Measurements from ENCODE around the gene TCEANC2. TPM values are rescaled to one million over a fixed set of nuclear protein-coding genes. Genes with fewer than 3 reads are reported as not detected.

Gene TCEANC2
- polyA plus RNA-seq, 3 donors: 7.8 to 9.1 (median 8.5) TPM

DNA sequence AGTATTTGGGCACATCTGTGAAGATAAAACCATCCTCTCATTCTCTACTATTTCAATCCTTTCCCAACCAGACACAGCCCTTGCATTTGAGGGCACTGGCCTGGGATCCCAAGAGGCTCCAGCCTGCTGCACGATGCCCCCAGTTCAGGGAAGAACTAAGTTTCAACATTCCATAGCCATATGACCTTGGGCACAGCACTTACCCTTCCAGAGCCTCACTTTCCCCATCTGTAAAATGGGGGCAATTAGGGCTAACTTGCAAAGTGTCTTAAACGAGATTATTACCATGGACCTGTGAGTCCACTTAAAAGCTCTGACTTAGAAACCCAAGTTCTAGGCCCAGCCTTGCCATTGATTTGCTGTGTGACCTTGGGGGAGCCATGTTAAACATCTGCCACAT is 76.5 kb downstream of the TCEANC2 start:
- DNase-seq (ENCODE audit: low read depth in 3 of 3, low spot score in 2 of 3): no peak

DNA sequence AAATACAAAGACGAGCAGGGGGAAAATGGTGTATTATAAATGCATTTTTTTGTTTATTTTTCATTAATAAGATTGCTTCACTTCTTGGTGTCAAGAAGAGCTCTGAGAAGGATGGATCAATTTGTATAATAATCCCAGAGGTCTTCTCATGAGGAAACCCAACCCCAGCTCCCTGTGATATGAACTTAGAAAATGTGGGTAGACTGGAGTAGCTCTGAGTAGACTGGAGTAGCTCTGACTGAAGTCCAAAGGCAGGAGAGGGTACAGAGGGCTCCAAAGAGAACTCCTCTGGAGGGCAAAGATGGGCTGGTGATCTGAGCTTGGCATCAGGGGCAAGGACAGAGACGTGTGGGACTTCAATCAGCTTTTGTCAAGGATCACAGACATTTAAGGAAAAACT is 78.0 kb downstream of the TCEANC2 start:
- DNase-seq (ENCODE audit: low read depth in 3 of 3, low spot score in 2 of 3): no peak

DNA sequence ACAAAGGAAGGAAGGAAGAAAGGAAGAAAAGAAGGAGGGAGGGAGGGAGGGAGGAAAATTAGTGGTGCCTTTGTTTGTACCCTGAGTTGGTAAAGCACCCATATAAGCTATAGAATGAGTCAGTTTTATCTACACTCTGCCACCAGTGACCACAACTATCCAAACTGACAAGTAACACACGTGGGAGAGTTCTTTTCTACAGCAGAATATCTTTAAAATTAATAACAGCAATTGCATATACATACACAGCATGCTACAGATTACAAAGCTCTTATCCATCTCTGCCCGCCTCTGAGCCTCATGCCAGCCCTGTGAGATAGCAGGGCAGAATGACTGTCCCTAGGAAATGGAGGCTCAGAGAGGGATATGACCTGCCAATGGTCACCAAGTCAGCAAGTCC is 79.1 kb downstream of the TCEANC2 start:
- no peak for DNase-seq (ENCODE audit: low read depth in 3 of 3, low spot score in 2 of 3)

DNA sequence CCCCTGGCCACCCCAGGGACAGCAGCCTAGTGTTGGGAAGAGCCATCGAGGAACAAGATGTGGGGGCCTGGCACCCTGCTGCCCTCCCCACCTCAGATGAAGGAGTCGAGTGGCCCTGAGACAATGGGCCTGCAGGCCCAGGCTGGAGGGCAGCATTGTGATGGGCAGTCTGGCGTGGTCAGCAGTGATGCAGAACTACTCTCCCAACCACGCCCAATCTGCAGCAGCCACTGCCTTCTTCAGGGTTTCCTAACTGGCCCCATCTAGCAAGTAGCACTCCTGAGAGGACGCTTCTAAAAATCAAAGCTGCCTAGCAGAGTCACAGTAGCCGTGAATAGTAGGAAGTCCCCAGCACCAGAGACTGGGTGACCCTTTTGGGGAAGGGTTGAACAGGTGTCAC is 80.9 kb downstream of the TCEANC2 start:
- no peak for DNase-seq (ENCODE audit: low read depth in 3 of 3, low spot score in 2 of 3)

DNA sequence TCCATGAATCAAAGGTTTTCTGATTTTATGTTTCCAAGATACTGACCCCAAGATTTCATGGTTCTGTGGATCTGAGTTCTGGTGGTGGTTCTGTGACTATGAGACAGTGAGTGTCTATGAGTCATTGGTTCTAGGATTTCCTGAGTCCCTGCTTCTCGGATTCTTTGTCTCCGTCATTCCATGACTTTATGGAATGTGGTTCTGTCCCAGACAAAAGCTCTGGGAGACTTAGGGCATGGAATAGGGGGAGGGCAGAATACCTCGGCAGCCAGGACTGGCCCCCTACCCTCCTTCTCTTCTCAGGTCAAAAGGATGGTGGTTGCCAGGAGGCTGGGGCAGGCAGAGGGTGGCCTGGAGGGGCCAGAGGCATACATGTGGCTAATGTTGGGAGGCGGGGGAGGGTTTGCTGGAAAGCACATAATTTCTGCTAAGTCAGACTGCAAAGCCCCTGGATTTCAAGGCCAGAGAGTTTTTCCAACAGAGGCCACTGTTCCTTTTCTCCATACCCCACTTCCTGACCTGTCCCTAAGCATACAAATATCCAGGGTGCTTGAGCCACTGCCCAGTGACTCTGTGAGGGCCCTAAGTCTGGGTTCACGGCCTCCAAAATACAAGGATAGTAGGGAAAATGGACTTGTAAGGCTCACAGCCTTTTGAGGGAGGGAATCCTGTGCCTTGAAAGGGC is 82.2 kb downstream of the TCEANC2 start:
- no peak for DNase-seq (ENCODE audit: low read depth in 3 of 3, low spot score in 2 of 3)

DNA sequence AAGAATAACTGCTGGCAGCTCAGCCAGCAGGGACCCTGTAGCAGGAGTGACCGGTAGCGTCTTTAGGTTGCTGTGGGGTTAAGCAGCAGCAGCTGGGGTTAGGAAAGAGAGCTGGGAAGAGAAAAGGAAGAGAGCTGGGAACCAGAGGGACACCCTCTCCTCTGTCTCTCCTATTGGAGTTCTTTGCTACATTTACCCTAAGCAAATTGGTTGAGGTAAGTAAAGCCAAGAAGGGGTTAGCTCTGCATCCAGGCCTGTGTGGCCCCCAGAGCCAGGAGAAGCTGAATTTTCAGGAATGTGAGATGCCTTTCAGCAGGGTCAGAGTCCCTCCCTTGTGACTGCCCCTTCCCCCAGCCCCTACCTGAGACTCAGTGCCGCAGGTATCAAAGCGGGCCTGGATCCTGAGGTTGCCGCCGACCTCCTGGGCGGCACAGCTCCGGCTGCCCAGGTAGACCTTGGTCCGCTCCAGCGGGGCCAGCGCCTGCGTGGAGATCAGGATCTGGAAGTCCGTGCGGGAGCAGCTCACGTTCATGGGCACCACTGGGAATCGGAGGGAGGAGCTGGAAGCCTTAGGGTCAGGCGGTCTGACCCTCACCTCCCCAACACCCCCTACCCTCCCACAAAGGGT is 83.0 kb downstream of the TCEANC2 start:
- DNase-seq (ENCODE audit: low read depth in 3 of 3, low spot score in 2 of 3): no peak

DNA sequence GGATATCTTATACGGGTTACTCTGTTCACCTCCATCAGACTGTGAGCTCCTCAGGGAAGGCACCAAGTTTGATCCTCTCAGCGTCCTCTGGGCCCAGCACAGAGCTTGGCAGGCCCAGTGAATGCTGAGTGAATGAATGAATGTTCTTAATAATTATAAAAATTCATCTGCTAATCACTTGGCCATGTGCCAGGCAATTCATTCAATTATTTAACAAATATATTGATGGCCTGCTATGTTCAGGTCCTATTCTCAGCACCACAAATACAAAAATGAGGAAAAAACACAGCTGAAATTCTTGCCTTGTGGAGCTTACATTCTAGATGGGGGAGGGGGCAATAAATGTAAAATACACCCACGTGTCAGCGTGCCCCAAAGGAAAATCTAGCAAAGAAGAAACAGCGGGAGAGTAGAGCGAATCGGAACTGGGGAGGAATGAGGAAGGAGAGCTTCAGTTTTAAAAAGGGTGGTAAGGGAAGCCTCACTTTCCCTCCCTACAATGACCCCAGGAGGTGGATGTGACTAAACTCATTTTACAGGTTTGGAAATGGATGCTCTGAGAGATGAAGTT is 83.6 kb downstream of the TCEANC2 start:
- no peak for DNase-seq (ENCODE audit: low read depth in 3 of 3, low spot score in 2 of 3)

DNA sequence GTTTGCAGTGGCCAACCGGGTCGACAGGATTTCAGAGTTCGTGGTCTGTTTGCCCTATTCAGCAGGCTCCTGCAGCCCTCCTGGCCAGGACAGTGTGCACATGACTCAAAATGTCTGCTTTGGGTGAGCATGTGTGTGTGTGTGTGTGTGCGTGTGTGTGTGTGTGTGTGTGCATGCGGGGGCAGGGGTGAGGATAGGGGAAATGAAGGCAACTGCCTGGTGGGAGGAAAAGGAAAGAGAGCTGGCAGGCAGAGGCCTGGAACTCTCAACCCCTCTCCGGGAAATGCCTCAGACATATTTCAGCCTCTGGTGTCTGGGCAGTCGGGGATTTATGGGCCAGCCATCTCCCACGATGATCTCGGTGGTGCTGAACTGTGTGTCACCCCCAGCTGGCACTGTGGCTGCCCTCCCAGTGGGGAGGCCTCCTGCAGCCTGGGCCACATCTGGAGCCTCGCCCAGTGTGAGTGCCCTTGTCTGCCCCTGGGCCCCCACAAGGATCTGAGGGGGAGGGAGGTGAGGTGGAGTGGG is 84.2 kb downstream of the TCEANC2 start:
- no peak for DNase-seq (ENCODE audit: low read depth in 3 of 3, low spot score in 2 of 3)

DNA sequence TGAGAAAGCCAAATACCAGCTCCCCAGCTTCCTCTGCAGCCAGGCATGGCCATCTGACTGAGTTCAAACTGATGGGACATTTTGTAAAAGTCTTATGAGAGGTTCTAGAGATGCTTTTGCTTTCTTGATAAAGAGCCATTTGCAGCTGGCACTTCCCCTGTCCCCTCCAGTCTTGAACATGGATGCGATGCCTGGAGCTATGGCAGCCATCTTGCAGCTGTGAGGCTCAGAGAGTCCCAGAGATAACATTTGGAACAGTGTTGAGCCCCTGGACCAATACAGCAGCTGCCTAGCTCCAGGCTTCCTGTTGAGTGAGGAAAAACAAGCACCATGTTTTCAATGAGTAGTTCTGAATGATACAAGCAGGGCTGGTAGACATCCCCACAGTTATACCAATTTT is 85.6 kb downstream of the TCEANC2 start:
- DNase-seq (ENCODE audit: low read depth in 3 of 3, low spot score in 2 of 3): no peak

DNA sequence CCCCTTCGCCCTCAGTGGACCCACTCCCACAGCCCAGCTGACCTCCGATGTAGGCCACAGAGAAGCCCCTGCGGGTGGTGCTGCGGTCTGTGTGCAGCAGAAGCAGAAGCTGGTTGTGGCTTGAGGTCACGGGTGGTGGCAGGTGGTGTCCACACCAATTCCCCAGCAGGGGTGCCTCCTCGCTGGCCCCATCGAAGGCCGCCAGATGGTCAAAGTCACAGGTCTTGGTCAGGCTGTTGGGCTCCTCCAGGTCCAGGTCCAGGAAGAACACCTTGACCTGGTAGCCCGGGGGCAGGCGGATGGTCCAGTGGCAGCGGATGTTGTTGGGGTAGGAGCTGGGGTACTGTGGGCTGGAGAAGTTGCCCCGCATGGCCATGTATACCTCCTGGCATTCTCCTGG is 86.3 kb downstream of the TCEANC2 start:
- no peak for DNase-seq (ENCODE audit: low read depth in 3 of 3, low spot score in 2 of 3)

DNA sequence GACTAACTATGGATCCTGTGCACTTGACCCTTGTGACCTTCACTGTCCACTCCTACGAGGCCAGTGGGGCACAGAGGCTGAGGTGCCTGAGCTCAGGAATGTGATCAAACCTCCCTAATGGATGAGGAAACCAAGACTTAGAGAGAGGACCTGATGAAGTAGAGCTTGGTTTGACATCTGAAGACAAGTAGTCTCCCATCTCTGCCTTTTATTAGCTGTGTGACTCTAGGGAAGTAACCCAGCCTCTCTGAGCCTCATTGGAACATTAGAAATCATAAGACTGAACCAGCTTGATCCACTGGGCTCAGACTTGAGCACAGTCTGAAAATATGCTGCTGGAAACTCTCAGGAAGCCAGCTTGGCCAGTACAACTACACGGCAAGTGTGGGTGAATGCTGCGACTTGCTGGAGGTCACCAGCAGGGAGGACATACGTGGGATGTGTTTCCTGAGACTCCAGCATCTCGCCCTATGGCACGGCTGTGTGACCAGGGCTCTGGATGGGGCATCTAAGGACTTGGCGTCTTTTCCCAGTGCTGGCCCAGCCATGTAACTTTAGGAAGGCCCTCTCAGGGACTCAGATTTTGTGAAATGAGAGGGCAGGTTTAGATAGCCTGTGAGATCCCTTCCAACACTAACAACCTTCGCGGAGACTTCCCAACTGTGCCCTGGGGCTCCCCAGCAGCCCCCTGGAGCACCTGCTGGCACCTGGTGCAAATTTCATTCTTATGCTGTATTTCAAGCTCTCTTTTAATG is 88.9 kb downstream of the TCEANC2 start:
- no peak for DNase-seq (ENCODE audit: low read depth in 3 of 3, low spot score in 2 of 3)

DNA sequence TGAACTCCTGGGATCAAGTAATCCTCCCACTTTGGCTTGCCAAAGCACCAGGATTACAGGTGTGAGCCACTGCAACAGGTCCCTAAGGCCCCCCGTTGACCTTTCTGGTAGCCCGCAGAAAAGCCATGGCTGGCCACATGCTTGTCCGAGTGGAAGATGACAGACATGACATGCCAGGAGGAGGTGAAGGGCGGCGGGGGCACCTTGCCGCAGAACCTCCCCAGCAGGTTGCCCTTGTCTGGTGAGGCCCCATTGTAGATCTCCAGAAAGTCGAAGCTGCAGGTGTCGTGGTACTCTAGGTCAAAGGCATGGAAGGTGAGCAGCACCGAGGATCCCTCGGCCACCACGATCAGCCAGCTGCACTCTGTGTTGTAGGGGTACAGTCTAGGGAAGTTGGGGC is 91.0 kb downstream of the TCEANC2 start:
- DNase-seq (ENCODE audit: low read depth in 3 of 3, low spot score in 2 of 3): no peak

DNA sequence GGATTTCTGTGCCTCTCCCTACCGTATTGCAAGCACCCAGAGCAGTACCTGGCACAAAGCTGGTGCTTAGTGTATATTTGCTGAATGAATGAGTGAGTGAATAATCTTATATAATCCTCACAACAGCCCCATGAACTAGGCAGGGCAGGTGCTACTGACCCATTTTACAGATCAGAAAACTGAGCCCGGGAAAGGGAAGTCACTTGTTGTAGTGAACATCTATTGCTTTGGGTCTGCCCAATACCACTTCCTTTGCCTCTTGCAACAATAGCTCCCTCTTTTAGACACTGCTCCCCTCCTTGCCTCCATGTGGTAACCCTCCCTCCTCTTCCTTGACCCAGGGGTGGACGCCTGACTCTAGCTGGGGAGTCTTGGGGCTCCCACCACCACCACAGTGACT is 96.3 kb downstream of the TCEANC2 start:
- no peak for DNase-seq (ENCODE audit: low read depth in 3 of 3, low spot score in 2 of 3)

DNA sequence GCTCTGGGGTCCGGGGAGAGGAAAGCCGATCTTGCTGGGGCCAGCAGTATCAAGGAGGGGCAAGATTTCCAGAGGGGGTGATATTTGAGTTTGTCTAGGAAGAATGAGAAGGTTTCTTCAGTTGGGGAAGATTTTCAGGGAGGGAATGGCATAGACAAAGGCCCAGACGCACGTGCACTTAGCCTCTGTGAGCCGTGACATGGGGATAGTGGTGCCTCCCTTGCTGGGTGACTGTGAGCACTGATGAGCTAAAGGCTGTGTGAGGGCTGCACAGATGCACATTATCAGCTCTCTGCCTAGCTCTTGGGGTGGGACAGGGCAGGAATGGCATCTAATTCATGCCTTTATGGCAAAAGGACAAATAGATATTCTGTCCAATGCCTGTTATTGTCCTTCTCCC is 97.6 kb downstream of the TCEANC2 start:
- no peak for DNase-seq (ENCODE audit: low read depth in 3 of 3, low spot score in 2 of 3)

DNA sequence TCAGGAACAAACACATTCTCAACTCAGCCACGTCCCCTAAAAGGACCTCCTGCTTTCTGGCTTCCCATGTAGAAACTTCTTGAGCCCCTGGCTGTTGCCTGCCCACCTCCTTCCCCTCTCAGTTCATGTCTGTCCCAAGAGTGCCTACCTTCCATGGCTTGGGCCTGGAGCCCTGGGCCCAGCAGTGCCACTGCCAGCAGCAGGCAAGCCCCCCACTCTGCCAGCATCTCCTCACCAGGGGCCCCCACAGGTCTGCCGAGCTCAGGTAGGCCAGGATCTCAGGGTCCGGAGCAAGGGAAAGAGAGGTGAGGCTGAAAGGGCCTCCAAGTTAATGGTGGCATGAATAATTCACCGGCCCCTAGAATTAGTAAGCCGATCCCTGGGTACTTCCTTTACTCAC is 99.3 kb downstream of the TCEANC2 start, which contains the start of gene CDCP2:
Gene CDCP2, minus strand, starts transcription at position 305 of the 400 bp plus-strand sequence. Its CDS starts 78 bp downstream, at position 227.
- DNase-seq (ENCODE audit: low read depth in 3 of 3, low spot score in 2 of 3): no peak

DNA sequence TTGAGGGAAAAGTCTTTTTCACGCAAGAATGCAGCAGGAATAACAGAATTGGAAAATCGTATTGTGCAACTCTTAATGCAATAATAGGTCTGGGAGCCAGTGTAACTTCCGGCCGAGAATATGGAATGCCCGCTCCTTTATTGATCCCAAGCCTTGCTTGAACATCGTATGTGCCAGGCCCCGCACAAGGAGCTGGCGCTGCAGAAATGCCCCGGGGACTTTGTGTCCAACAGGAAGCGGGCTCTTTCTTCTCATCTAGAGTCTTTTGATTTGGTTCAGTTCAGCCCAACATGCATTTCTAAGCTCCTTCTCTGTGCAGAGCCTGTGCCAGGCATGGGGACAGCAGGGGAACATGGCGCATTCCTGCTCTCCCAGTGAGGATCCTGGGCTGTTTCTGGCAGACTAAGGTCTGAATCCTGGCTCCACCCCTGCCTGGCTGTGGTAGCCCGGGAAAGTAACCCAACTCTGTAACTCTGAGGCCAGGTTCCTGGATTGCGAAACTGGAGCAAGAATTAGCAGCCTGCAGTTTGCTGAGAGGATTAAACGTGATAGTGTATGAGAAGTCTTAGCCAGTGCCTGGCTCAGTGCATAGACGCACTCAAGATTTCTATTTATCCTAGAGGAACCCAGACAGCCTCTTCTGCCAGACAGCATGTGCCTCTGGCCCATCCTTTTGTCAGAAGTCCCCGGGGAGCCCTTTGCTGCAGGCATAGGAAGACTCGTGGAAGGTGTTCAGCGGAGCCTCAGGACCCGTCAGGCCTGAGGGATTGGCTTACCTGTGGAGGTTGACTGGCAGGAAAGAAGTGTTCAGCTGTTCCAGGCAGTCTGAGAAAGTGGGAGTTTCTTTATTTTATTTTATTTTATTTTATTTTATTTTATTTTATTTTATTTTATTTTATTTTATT is 100.4 kb downstream of the TCEANC2 start:
- no peak for DNase-seq (ENCODE audit: low read depth in 3 of 3, low spot score in 2 of 3)
